OCI-LY7 (cell line): ENCODE results near the gene UBA52.

Experiments
- CTCF ChIP-seq: fragments of 200-600 bp; sonication (generic); conservative IDR thresholded peaks from 2 replicates; pipeline ENCODE4 v1.5.1; 2014; ENCODE audit warnings: mild to moderate bottlenecking, antibody characterized with exemption, low read length, moderate library complexity, mixed read lengths
- EZH2phosphoT487 ChIP-seq: fragments of 200-600 bp; sonication (generic); IDR thresholded peaks from 2 replicates; pipeline ENCODE4 v1.6.1; 2018; ENCODE audit warnings: low read depth, borderline replicate concordance, mild to moderate bottlenecking, mixed run types, antibody characterized with exemption, low read length, moderate library complexity, mixed read lengths

- TF ChIP-seq CTCF: no peak
- TF ChIP-seq EZH2phosphoT487: no peak
Observed at GRCh38 chr19:18587561-18587960, 15.9 kb downstream of the UBA52 start.
